HEK293 (cell line): Measurements from ENCODE around the gene NIPAL3.

ENCODE experiments used
- CTCF ChIA-PET: fragments of 350-600 bp; formaldehyde crosslinking; extraction: SDS; loops from one replicate; lab custom pipeline; 2021; ENCODE audit warnings: antibody characterized with exemption; lab: Yijun Ruan, JAX
- POLR2A ChIA-PET: fragments of 300-600 bp; formaldehyde crosslinking; extraction: SDS; loops from one replicate; lab custom pipeline; 2020; ENCODE audit warnings: antibody characterized with exemption, inconsistent platforms; lab: Yijun Ruan, JAX
- H3K27ac ChIP-seq: fragments of 200-500 bp; sonication (Bioruptor generic); 2 replicates; pipeline ENCODE4 v1.5.1; 2014; ENCODE audit warnings: low read depth, low read length, control low read depth, inconsistent platforms; ENCODE audit errors: extremely low read depth
- H3K36me3 ChIP-seq, 2 experiments: fragments of 200-500 bp in 1 of 2; sonication (Bioruptor generic) in 1 of 2; 1 replicate in 1 of 2; 2 replicates in 1 of 2; pipeline ENCODE4 v1.5.1; 2014 to 2017; ENCODE audit warnings: inconsistent platforms in 2 of 2, low read length in 2 of 2; ENCODE audit not compliant: control insufficient read depth in 2 of 2, insufficient read depth in 1 of 2
- H3K4me1 ChIP-seq: fragments of 200-500 bp; sonication (Bioruptor generic); 2 replicates; pipeline ENCODE4 v1.5.1; 2014; ENCODE audit warnings: mild to moderate bottlenecking, low read length, inconsistent platforms; ENCODE audit not compliant: control insufficient read depth, insufficient read depth
- H3K4me3 ChIP-seq: 2 replicates; pipeline ENCODE4 v1.5.1; 2011; ENCODE audit warnings: low read depth, mild to moderate bottlenecking, control low read depth, low read length, moderate library complexity
- H3K9me3 ChIP-seq: fragments of 200-500 bp; sonication (Bioruptor generic); 2 replicates; pipeline ENCODE4 v1.5.1; 2014; ENCODE audit warnings: low read depth, low read length, inconsistent platforms; ENCODE audit not compliant: control insufficient read depth, insufficient read depth
- KLF1 ChIP-seq: fragments of 450-650 bp; formaldehyde crosslinking; IDR thresholded peaks from 2 replicates; pipeline ENCODE4 v1.5.1; 2016; ENCODE audit warnings: missing biosample characterization, missing genetic modification characterization
- KLF7 ChIP-seq: fragments of 450-650 bp; formaldehyde crosslinking; IDR thresholded peaks from 2 replicates; pipeline ENCODE4 v1.5.1; 2016; ENCODE audit warnings: missing biosample characterization, missing genetic modification characterization, borderline replicate concordance
- MYNN ChIP-seq: fragments of 450-650 bp; formaldehyde crosslinking; IDR thresholded peaks from 2 replicates; pipeline ENCODE4 v1.5.1; 2016; ENCODE audit warnings: missing biosample characterization, missing genetic modification characterization, borderline replicate concordance
- MZF1 ChIP-seq: fragments of 450-650 bp; formaldehyde crosslinking; IDR thresholded peaks from 2 replicates; pipeline ENCODE4 v1.5.1; 2017; ENCODE audit warnings: missing biosample characterization, missing genetic modification characterization, borderline replicate concordance
- OVOL3 ChIP-seq: fragments of 450-650 bp; formaldehyde crosslinking; IDR thresholded peaks from 2 replicates; pipeline ENCODE4 v1.5.1; 2016; ENCODE audit warnings: missing biosample characterization, missing genetic modification characterization
- PRDM1 ChIP-seq: fragments of 450-650 bp; formaldehyde crosslinking; IDR thresholded peaks from 2 replicates; pipeline ENCODE4; 2016; ENCODE audit warnings: missing biosample characterization, missing genetic modification characterization
- SP2 ChIP-seq: fragments of 450-650 bp; formaldehyde crosslinking; IDR thresholded peaks from 2 replicates; pipeline ENCODE4 v1.5.1; 2016; ENCODE audit warnings: missing biosample characterization, missing genetic modification characterization
- SP3 ChIP-seq: fragments of 450-650 bp; formaldehyde crosslinking; IDR thresholded peaks from 2 replicates; pipeline ENCODE4 v1.5.1; 2016; ENCODE audit warnings: missing biosample characterization, missing genetic modification characterization
- ZBTB48 ChIP-seq: fragments of 450-650 bp; formaldehyde crosslinking; IDR thresholded peaks from 2 replicates; pipeline ENCODE4 v1.5.1; 2016; ENCODE audit warnings: missing biosample characterization, missing genetic modification characterization
- ZFHX2 ChIP-seq: fragments of 450-650 bp; formaldehyde crosslinking; conservative IDR thresholded peaks from 2 replicates; pipeline ENCODE4 v1.5.1; 2016; ENCODE audit warnings: missing biosample characterization, missing genetic modification characterization
- ZFP41 ChIP-seq: fragments of 450-650 bp; formaldehyde crosslinking; IDR thresholded peaks from 2 replicates; pipeline ENCODE4 v1.5.1; 2016; ENCODE audit warnings: missing biosample characterization, missing genetic modification characterization, borderline replicate concordance
- ZNF10 ChIP-seq: fragments of 450-650 bp; formaldehyde crosslinking; IDR thresholded peaks from 2 replicates; pipeline ENCODE4 v1.5.1; 2017; ENCODE audit warnings: missing biosample characterization, missing genetic modification characterization
- ZNF133 ChIP-seq: fragments of 450-650 bp; formaldehyde crosslinking; IDR thresholded peaks from 2 replicates; pipeline ENCODE4 v1.5.1; 2016; ENCODE audit warnings: missing biosample characterization, missing genetic modification characterization
- ZNF146 ChIP-seq: fragments of 450-650 bp; formaldehyde crosslinking; IDR thresholded peaks from 2 replicates; pipeline ENCODE4 v1.5.1; 2016; ENCODE audit warnings: missing biosample characterization, missing genetic modification characterization
- ZNF175 ChIP-seq: fragments of 450-650 bp; formaldehyde crosslinking; IDR thresholded peaks from 2 replicates; pipeline ENCODE4 v1.5.1; 2016; ENCODE audit warnings: missing biosample characterization, missing genetic modification characterization
- ZNF274 ChIP-seq, 2 experiments: fragments of 200-500 bp in 1 of 2; fragments of 450-650 bp in 1 of 2; sonication (Bioruptor generic) in 1 of 2; formaldehyde crosslinking in 1 of 2; IDR thresholded peaks; 2 replicates each; pipeline versions ENCODE4 v1.5.1 to v1.6.1; 2014 to 2016; ENCODE audit warnings: borderline replicate concordance in 1 of 2, inconsistent platforms in 1 of 2, low read length in 1 of 2, missing biosample characterization in 1 of 2, missing genetic modification characterization in 1 of 2
- ZNF311 ChIP-seq: fragments of 450-650 bp; formaldehyde crosslinking; IDR thresholded peaks from 2 replicates; pipeline ENCODE4 v1.5.1; 2017; ENCODE audit warnings: missing biosample characterization, missing genetic modification characterization, borderline replicate concordance
- ZNF335 ChIP-seq: fragments of 450-650 bp; formaldehyde crosslinking; conservative IDR thresholded peaks from 2 replicates; pipeline ENCODE4 v1.5.1; 2016; ENCODE audit warnings: missing biosample characterization, missing genetic modification characterization
- ZNF341 ChIP-seq: fragments of 450-650 bp; formaldehyde crosslinking; IDR thresholded peaks from 2 replicates; pipeline ENCODE4; 2016; ENCODE audit warnings: low read depth, missing biosample characterization, missing genetic modification characterization
- ZNF366 ChIP-seq: fragments of 450-650 bp; formaldehyde crosslinking; conservative IDR thresholded peaks from 2 replicates; pipeline ENCODE4 v1.5.1; 2016; ENCODE audit warnings: missing biosample characterization, missing genetic modification characterization
- ZNF423 ChIP-seq: fragments of 450-650 bp; formaldehyde crosslinking; IDR thresholded peaks from 2 replicates; pipeline ENCODE4 v1.5.1; 2016; ENCODE audit warnings: missing biosample characterization, missing genetic modification characterization
- ZNF426 ChIP-seq: fragments of 450-650 bp; formaldehyde crosslinking; IDR thresholded peaks from 2 replicates; pipeline ENCODE4 v1.5.1; 2017; ENCODE audit warnings: missing biosample characterization, missing genetic modification characterization, mild to moderate bottlenecking, inconsistent platforms, moderate library complexity
- ZNF48 ChIP-seq: fragments of 450-650 bp; formaldehyde crosslinking; IDR thresholded peaks from 2 replicates; pipeline ENCODE4 v1.5.1; 2016; ENCODE audit warnings: missing biosample characterization, missing genetic modification characterization
- ZNF501 ChIP-seq: fragments of 450-650 bp; formaldehyde crosslinking; IDR thresholded peaks from 2 replicates; pipeline ENCODE4 v1.5.1; 2016; ENCODE audit warnings: missing biosample characterization, missing genetic modification characterization
- ZNF580 ChIP-seq: fragments of 450-650 bp; formaldehyde crosslinking; IDR thresholded peaks from 2 replicates; pipeline ENCODE4 v1.5.1; 2016; ENCODE audit warnings: missing biosample characterization, missing genetic modification characterization
- ZNF624 ChIP-seq: fragments of 450-650 bp; formaldehyde crosslinking; IDR thresholded peaks from 2 replicates; pipeline ENCODE4 v1.5.1; 2017; ENCODE audit warnings: missing biosample characterization, missing genetic modification characterization
- ZNF692 ChIP-seq: fragments of 450-650 bp; formaldehyde crosslinking; IDR thresholded peaks from 2 replicates; pipeline ENCODE4 v1.5.1; 2016; ENCODE audit warnings: missing biosample characterization, missing genetic modification characterization
- ZSCAN18 ChIP-seq: fragments of 450-650 bp; formaldehyde crosslinking; IDR thresholded peaks from 2 replicates; pipeline ENCODE4 v1.5.1; 2016; ENCODE audit warnings: missing biosample characterization, missing genetic modification characterization
- ZSCAN30 ChIP-seq: fragments of 450-650 bp; IDR thresholded peaks from 2 replicates; pipeline ENCODE4 v1.5.1; 2018; ENCODE audit warnings: missing biosample characterization, mild to moderate bottlenecking, missing genetic modification characterization, moderate library complexity

Gene NIPAL3

GRCh38 chr1:24493785-24494184 lies 78.2 kb downstream of the NIPAL3 start:
- H3K4me1 ChIP-seq = no peaks in the 10 kb centered on the region
- no peaks in the 10 kb centered on the region for H3K9me3 ChIP-seq
- no peak overlapping the region for H3K4me3 ChIP-seq
- ChIA-PET CTCF (no interaction called here), POLR2A (interaction anchor here (0.7 to 1.0 kb wide), 2 partner anchors 9 to 669 kb away, joined by 3 to 4 read pairs; partner anchors contain the start of gene RCAN3)
- TF ChIP-seq ZSCAN18 = no peak
- TF ChIP-seq MZF1 (tag by site-specific recombination) = no peak
- TF ChIP-seq ZNF146 (tag by site-specific recombination) = no peak
- TF ChIP-seq ZSCAN30 (tag by site-specific recombination) = no peak
- no peak for TF ChIP-seq ZBTB48 (tag by site-specific recombination)
- TF ChIP-seq KLF7 (tag by site-specific recombination) = no peak
- TF ChIP-seq ZFHX2 (tag by site-specific recombination) = no peak
- no peak for TF ChIP-seq PRDM1 (tag by site-specific recombination)
- H3K36me3 ChIP-seq = no peaks in the 10 kb centered on the region
- no peak overlapping the region for H3K27ac ChIP-seq

- Histone ChIP-seq H3K9me3 (no peaks in the 10 kb centered on the region), H3K27ac (no peak overlapping the region), H3K36me3 (no peaks in the 10 kb centered on the region), H3K4me1 (0 out of 2 replicates have a peak, but pooled peaks cover under 1% of the 10 kb centered on the region), H3K4me3 (no peak overlapping the region)
- TF ChIP-seq ZNF335 (tag by site-specific recombination) (no peak), ZNF341 (tag by site-specific recombination) (no peak), SP3 (no peak), ZNF311 (no peak), ZNF423 (tag by site-specific recombination) (no peak), ZNF580 (tag by site-specific recombination) (no peak), OVOL3 (no peak), ZFP41 (tag by site-specific recombination) (no peak), ZNF146 (tag by site-specific recombination) (no peak), ZNF10 (tag by site-specific recombination) (no peak), ZNF274 (IDR thresholded peaks at IDR 0.05; ENCODE audit: low read length) (no peak), ZNF274 (tag by site-specific recombination; IDR thresholded peaks at IDR 0.05; ENCODE audit: borderline replicate concordance) (no peak), ZNF624 (no peak), KLF1 (tag by site-specific recombination) (no peak), ZNF501 (tag by site-specific recombination) (no peak), ZNF175 (tag by site-specific recombination) (no peak)
- POLR2A ChIA-PET = no interaction called here
- CTCF ChIA-PET = no interaction called here
Measured at GRCh38 chr1:24498589-24498988, 83.0 kb downstream of the NIPAL3 start.

- ChIA-PET POLR2A (interaction anchor here (0.7 kb wide), 1 partner anchor 26 kb away, joined by 4 read pairs; no protein-coding TSS in a partner anchor), CTCF (interaction anchor here (1.1 to 2.3 kb wide), 2 partner anchors 8 to 188 kb away, joined by 5 to 9 read pairs; no protein-coding TSS in a partner anchor)
- Histone ChIP-seq H3K9me3 (no peaks in the 10 kb centered on the region), H3K4me3 (no peak overlapping the region), H3K36me3 (no peaks in the 10 kb centered on the region), H3K27ac (no peak overlapping the region), H3K4me1 (0 out of 2 replicates have a peak, but pooled peaks cover 3% of the 10 kb centered on the region)
- TF ChIP-seq ZNF426 (tag by site-specific recombination) = no peak
- TF ChIP-seq ZNF692 (tag by site-specific recombination) = no peak
- TF ChIP-seq ZNF366 (tag by site-specific recombination) = no peak
- no peak for TF ChIP-seq SP2
- no peak for TF ChIP-seq ZNF48 (tag by site-specific recombination)
- TF ChIP-seq ZNF133 (tag by site-specific recombination) = no peak
- no peak for TF ChIP-seq MYNN
Measured at GRCh38 chr1:24500448-24501048, 84.9 kb downstream of the NIPAL3 start.
